Measurements from ENCODE around the gene DGKZ. TPM values are rescaled to one million over a fixed set of nuclear protein-coding genes. Genes with fewer than 3 reads are reported as not detected.
"Not testable (repeated sequence)": the region's sequence is repeated elsewhere in the genome, so short reads cannot be mapped to it uniquely, and the experiment has no call there.

DGKZ gene
- total RNA-seq, 1 experiment from 2014 or later, result 43.7 TPM

GRCh38 chr11:46372086-46372485 is 24.8 kb downstream of the DGKZ start:
- DNase-seq (ENCODE audit: low read depth in 1 of 2, low spot score in 2 of 2), result no peak
- H3K9me3 ChIP-seq (replicated peaks), result no peaks in the 10 kb centered on the region
- H3K4me3 ChIP-seq, result no peak overlapping the region
- H3K27me3 ChIP-seq (replicated peaks), result no peaks in the 10 kb centered on the region
- peaks cover 11% of the 10 kb centered on the region for H3K4me1 ChIP-seq (replicated peaks)
- no peak overlapping the region for H3K27ac ChIP-seq
- peaks cover 68% of the 10 kb centered on the region for H3K36me3 ChIP-seq

GRCh38 chr11:46372501-46372900 is 25.2 kb downstream of the DGKZ start:
- not testable (repeated sequence) for H3K27me3 ChIP-seq (replicated peaks); DNase-seq (ENCODE audit: low read depth in 1 of 2, low spot score in 2 of 2); H3K9me3 ChIP-seq (replicated peaks); H3K4me3 ChIP-seq; H3K27ac ChIP-seq
- peaks cover 11% of the 10 kb centered on the region for H3K4me1 ChIP-seq (replicated peaks)
- H3K36me3 ChIP-seq, result peaks cover 67% of the 10 kb centered on the region

GRCh38 chr11:46373787-46374740 is 26.8 kb downstream of the DGKZ start:
- Histone ChIP-seq H3K27me3 (replicated peaks) (no peaks in the 10 kb centered on the region), H3K27ac (no peak overlapping the region), H3K9me3 (replicated peaks) (no peaks in the 10 kb centered on the region), H3K4me3 (no peak overlapping the region), H3K36me3 (peaks cover 61% of the 10 kb centered on the region), H3K4me1 (replicated peaks) (peaks cover 8% of the 10 kb centered on the region)
- no peak for DNase-seq (ENCODE audit: low read depth in 1 of 2, low spot score in 2 of 2)

- H3K4me1 ChIP-seq (replicated peaks), result peaks cover under 1% of the 10 kb centered on the region
- H3K36me3 ChIP-seq, result peaks cover 58% of the 10 kb centered on the region
- no peaks in the 10 kb centered on the region for H3K9me3 ChIP-seq (replicated peaks)
- no peak for DNase-seq (ENCODE audit: low read depth in 1 of 2, low spot score in 2 of 2)
- no peaks in the 10 kb centered on the region for H3K27me3 ChIP-seq (replicated peaks)
- H3K4me3 ChIP-seq, result no peak overlapping the region
- no peak overlapping the region for H3K27ac ChIP-seq
Observed at GRCh38 chr11:46374815-46375214, 27.6 kb downstream of the DGKZ start.

- Histone ChIP-seq H3K27ac (no peak overlapping the region), H3K36me3 (peaks cover 52% of the 10 kb centered on the region), H3K27me3 (replicated peaks) (no peaks in the 10 kb centered on the region), H3K9me3 (replicated peaks) (no peaks in the 10 kb centered on the region), H3K4me1 (replicated peaks) (peaks cover 4% of the 10 kb centered on the region), H3K4me3 (no peak overlapping the region)
- DNase-seq (ENCODE audit: low read depth in 1 of 2, low spot score in 2 of 2), result no peak
Observed at GRCh38 chr11:46375392-46376101, 28.3 kb downstream of the DGKZ start.

GRCh38 chr11:46376258-46377050 is 29.2 kb downstream of the DGKZ start:
- Histone ChIP-seq H3K4me1 (replicated peaks) (peaks cover 11% of the 10 kb centered on the region), H3K27ac (no peak overlapping the region)
- DNase-seq (ENCODE audit: low read depth in 1 of 2, low spot score in 2 of 2), result no peak

GRCh38 chr11:46377290-46377689 is 30.0 kb downstream of the DGKZ start:
- Histone ChIP-seq H3K4me3 (no peak overlapping the region), H3K27ac (no peak overlapping the region), H3K9me3 (replicated peaks) (no peaks in the 10 kb centered on the region), H3K36me3 (peaks cover 39% of the 10 kb centered on the region), H3K4me1 (replicated peaks) (peaks cover 16% of the 10 kb centered on the region), H3K27me3 (replicated peaks) (no peaks in the 10 kb centered on the region)
- no peak for DNase-seq (ENCODE audit: low read depth in 1 of 2, low spot score in 2 of 2)

More at GRCh38 chr11:46376258-46377050, 29.2 kb downstream of the DGKZ start:
- Histone ChIP-seq H3K27me3 (replicated peaks) (no peaks in the 10 kb centered on the region), H3K36me3 (peaks cover 45% of the 10 kb centered on the region), H3K9me3 (replicated peaks) (no peaks in the 10 kb centered on the region), H3K4me3 (no peak overlapping the region)

GRCh38 chr11:46377831-46378230 is 30.6 kb downstream of the DGKZ start:
- no peaks in the 10 kb centered on the region for H3K27me3 ChIP-seq (replicated peaks)
- H3K36me3 ChIP-seq, result peaks cover 34% of the 10 kb centered on the region
- DNase-seq (ENCODE audit: low read depth in 1 of 2, low spot score in 2 of 2), result no peak
- H3K27ac ChIP-seq, result no peak overlapping the region
- H3K9me3 ChIP-seq (replicated peaks), result no peaks in the 10 kb centered on the region
- peaks cover 20% of the 10 kb centered on the region for H3K4me1 ChIP-seq (replicated peaks)
- no peak overlapping the region for H3K4me3 ChIP-seq

GRCh38 chr11:46378296-46378695 is 31.0 kb downstream of the DGKZ start:
- H3K9me3 ChIP-seq (replicated peaks), result no peaks in the 10 kb centered on the region
- no peak for DNase-seq (ENCODE audit: low read depth in 1 of 2, low spot score in 2 of 2)
- H3K36me3 ChIP-seq, result peaks cover 38% of the 10 kb centered on the region
- no peak overlapping the region for H3K27ac ChIP-seq
- no peak overlapping the region for H3K4me3 ChIP-seq
- H3K4me1 ChIP-seq (replicated peaks), result peaks cover 22% of the 10 kb centered on the region
- no peaks in the 10 kb centered on the region for H3K27me3 ChIP-seq (replicated peaks)

GRCh38 chr11:46378811-46379481 is 31.7 kb downstream of the DGKZ start:
- no peak overlapping the region for H3K27ac ChIP-seq
- peaks cover 22% of the 10 kb centered on the region for H3K4me1 ChIP-seq (replicated peaks)
- no peak for DNase-seq (ENCODE audit: low read depth in 1 of 2, low spot score in 2 of 2)
- H3K36me3 ChIP-seq, result peaks cover 36% of the 10 kb centered on the region
- no peaks in the 10 kb centered on the region for H3K9me3 ChIP-seq (replicated peaks)
- no peaks in the 10 kb centered on the region for H3K27me3 ChIP-seq (replicated peaks)
- H3K4me3 ChIP-seq, result no peak overlapping the region

GRCh38 chr11:46379482-46380293 is 32.4 kb downstream of the DGKZ start:
- Histone ChIP-seq H3K36me3 (peaks cover 28% of the 10 kb centered on the region), H3K4me1 (replicated peaks) (peaks cover 22% of the 10 kb centered on the region)
- H3K27ac ChIP-seq; DNase-seq (ENCODE audit: low read depth in 1 of 2, low spot score in 2 of 2); H3K27me3 ChIP-seq (replicated peaks); H3K4me3 ChIP-seq; H3K9me3 ChIP-seq (replicated peaks): not testable (repeated sequence)

- peak overlapping the region; percentile 64 for H3K27ac ChIP-seq
- no peaks in the 10 kb centered on the region for H3K9me3 ChIP-seq (replicated peaks)
- no peaks in the 10 kb centered on the region for H3K27me3 ChIP-seq (replicated peaks)
- peaks cover 22% of the 10 kb centered on the region for H3K4me1 ChIP-seq (replicated peaks)
- peak; percentile 67 to 82 for DNase-seq (ENCODE audit: low read depth in 1 of 2, low spot score in 2 of 2)
- H3K36me3 ChIP-seq, result peaks cover 20% of the 10 kb centered on the region
- peak overlapping the region; percentile 54 for H3K4me3 ChIP-seq
Observed at GRCh38 chr11:46380340-46381047, 33.2 kb downstream of the DGKZ start.
